HepG2 (cell line): Measurements from ENCODE around the gene CDK14.

ENCODE experiments used
- CENPBD1 ChIP-seq: sonication (generic); formaldehyde crosslinking; IDR thresholded peaks from 2 replicates; pipeline ENCODE4 v1.8.0; 2022; ENCODE audit warnings: missing genetic modification reagents, low read depth, mild to moderate bottlenecking, borderline replicate concordance
- CTCF ChIP-seq: sonication (generic); formaldehyde crosslinking; IDR thresholded peaks from 2 replicates; pipeline ENCODE4 v1.5.0; 2020; ENCODE audit warnings: mild to moderate bottlenecking, missing genetic modification reagents, moderate library complexity
- EZH2 ChIP-seq: conservative IDR thresholded peaks from 2 replicates; pipeline ENCODE4 v1.6.1; 2012; ENCODE audit warnings: mild to moderate bottlenecking, low read depth, low read length, moderate library complexity
- POLR2A ChIP-seq, 2 experiments: IDR thresholded peaks; 2 replicates each; pipeline ENCODE4 v1.6.1; 2011; ENCODE audit warnings: low read depth in 2 of 2, low read length in 2 of 2, mild to moderate bottlenecking in 1 of 2, moderate library complexity in 1 of 2; ENCODE audit not compliant: insufficient read depth in 1 of 2
- POLR2AphosphoS5 ChIP-seq: IDR thresholded peaks from 2 replicates; pipeline ENCODE4 v1.6.1; 2012; ENCODE audit warnings: low read depth, low read length
- ZC3H13 ChIP-seq: sonication (generic); formaldehyde crosslinking; IDR thresholded peaks from 2 replicates; pipeline ENCODE4 v1.8.1; 2023; ENCODE audit warnings: mild to moderate bottlenecking, missing genetic modification reagents, moderate library complexity
- ZNF274 ChIP-seq: sonication (generic); formaldehyde crosslinking; IDR thresholded peaks from 2 replicates; pipeline ENCODE4 v1.5.1; 2020; ENCODE audit warnings: mild to moderate bottlenecking, missing genetic modification reagents
- ZNF501 ChIP-seq: sonication (generic); formaldehyde crosslinking; IDR thresholded peaks from 2 replicates; pipeline ENCODE4 v1.5.1; 2020; ENCODE audit warnings: mild to moderate bottlenecking, moderate library complexity, missing genetic modification reagents
- ZNF724P ChIP-seq: sonication (generic); formaldehyde crosslinking; IDR thresholded peaks from 2 replicates; pipeline ENCODE4 v1.8.0; 2022; ENCODE audit warnings: missing genetic modification reagents, borderline replicate concordance
- TF ChIP-seq, protein P1 (sequence below): sonication (generic); formaldehyde crosslinking; IDR thresholded peaks from 2 replicates; pipeline ENCODE4 v1.4.0; 2020; ENCODE audit warnings: mild to moderate bottlenecking, missing genetic modification reagents
- TF ChIP-seq, protein P2 (sequence below), 2 experiments: fragments of 450-650 bp in 1 of 2; sonication (generic) in 1 of 2; formaldehyde crosslinking in 1 of 2; IDR thresholded peaks; 2 replicates each; pipeline versions ENCODE4 v1.6.1 to v1.8.0; 2016 to 2022; ENCODE audit warnings: antibody characterized with exemption in 1 of 2, mild to moderate bottlenecking in 1 of 2, missing genetic modification reagents in 1 of 2

- TF ChIP-seq ZC3H13 (CRISPR knock-in tag): no peak
- TF ChIP-seq ZNF274 (CRISPR knock-in tag): no peak
- TF ChIP-seq EZH2: no peak
- no peak for TF ChIP-seq CENPBD1
- TF ChIP-seq POLR2AphosphoS5: no peak
- TF ChIP-seq, protein P1, sequence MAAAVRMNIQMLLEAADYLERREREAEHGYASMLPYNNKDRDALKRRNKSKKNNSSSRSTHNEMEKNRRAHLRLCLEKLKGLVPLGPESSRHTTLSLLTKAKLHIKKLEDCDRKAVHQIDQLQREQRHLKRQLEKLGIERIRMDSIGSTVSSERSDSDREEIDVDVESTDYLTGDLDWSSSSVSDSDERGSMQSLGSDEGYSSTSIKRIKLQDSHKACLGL: no peak
- no peak for TF ChIP-seq POLR2A (IDR thresholded peaks at IDR 0.05; ENCODE audit: insufficient read depth in 1 of 2, low read depth in 2 of 2, low read length in 2 of 2)
- TF ChIP-seq ZNF501 (CRISPR knock-in tag): no peak
- TF ChIP-seq, protein P2, sequence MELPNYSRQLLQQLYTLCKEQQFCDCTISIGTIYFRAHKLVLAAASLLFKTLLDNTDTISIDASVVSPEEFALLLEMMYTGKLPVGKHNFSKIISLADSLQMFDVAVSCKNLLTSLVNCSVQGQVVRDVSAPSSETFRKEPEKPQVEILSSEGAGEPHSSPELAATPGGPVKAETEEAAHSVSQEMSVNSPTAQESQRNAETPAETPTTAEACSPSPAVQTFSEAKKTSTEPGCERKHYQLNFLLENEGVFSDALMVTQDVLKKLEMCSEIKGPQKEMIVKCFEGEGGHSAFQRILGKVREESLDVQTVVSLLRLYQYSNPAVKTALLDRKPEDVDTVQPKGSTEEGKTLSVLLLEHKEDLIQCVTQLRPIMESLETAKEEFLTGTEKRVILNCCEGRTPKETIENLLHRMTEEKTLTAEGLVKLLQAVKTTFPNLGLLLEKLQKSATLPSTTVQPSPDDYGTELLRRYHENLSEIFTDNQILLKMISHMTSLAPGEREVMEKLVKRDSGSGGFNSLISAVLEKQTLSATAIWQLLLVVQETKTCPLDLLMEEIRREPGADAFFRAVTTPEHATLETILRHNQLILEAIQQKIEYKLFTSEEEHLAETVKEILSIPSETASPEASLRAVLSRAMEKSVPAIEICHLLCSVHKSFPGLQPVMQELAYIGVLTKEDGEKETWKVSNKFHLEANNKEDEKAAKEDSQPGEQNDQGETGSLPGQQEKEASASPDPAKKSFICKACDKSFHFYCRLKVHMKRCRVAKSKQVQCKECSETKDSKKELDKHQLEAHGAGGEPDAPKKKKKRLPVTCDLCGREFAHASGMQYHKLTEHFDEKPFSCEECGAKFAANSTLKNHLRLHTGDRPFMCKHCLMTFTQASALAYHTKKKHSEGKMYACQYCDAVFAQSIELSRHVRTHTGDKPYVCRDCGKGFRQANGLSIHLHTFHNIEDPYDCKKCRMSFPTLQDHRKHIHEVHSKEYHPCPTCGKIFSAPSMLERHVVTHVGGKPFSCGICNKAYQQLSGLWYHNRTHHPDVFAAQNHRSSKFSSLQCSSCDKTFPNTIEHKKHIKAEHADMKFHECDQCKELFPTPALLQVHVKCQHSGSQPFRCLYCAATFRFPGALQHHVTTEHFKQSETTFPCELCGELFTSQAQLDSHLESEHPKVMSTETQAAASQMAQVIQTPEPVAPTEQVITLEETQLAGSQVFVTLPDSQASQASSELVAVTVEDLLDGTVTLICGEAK (IDR thresholded peaks at IDR 0.05): no peak
- TF ChIP-seq, protein P2 (CRISPR knock-in tag; IDR thresholded peaks at IDR 0.05): no peak
- no peak for TF ChIP-seq ZNF724P (CRISPR knock-in tag)
- TF ChIP-seq CTCF (CRISPR knock-in tag): no peak
Observed at GRCh38 chr7:90948085-90948484, 352.0 kb downstream of the CDK14 start.
